ENCODE measurements around the gene NCAPD2. TPM values are rescaled to one million over a fixed set of nuclear protein-coding genes. Genes with fewer than 3 reads are reported as not detected.

Gene NCAPD2
- total and polyA plus RNA-seq, 2 of the 4 experiments (the other 2 are of a cell fraction) = 35.6 to 57.9 TPM

DNA sequence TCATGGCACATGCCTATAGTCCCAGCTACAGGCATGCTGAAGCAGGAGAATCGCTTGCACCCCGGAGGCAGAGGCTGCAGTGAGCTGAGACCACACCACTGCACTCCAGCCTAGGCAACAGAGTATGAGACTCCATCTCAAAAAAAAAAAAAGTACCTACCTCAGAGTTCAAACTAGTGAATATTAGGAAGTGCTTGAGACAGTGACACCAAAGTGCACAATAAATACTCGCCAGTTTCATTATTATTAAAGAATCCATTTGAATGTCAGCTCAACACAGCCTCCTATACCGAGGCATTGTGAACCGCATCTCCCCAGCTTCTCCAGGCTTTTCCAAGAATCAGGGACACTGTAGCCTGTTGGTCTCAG is 45.4 kb downstream of the NCAPD2 start:
- H2BK15ac ChIP-seq (ENCODE audit: low read depth, low read length) = no peak overlapping the region
- H3K56ac ChIP-seq (ENCODE audit: extremely low read depth, insufficient read depth, low read length) = no peak overlapping the region
- POLR2A ChIA-PET (ENCODE audit: unreplicated experiment) = interaction anchor here (1.0 to 1.3 kb wide), 2 partner anchors 9 to 15 kb away, joined by 4 read pairs; no protein-coding TSS in a partner anchor
- peaks cover 0 to 67% of the 10 kb centered on the region in 2 experiments; a peak in 3 of 4 replicates for H3K79me1 ChIP-seq (ENCODE audit: low read depth in 1 of 2, low read length in 2 of 2)
- dilution Hi-C loops (cut with HindIII; ENCODE audit: low sequenced_read_pairs, unreplicated experiment) = no loop called here
- no peaks in the 10 kb centered on the region for H3K9me3 ChIP-seq (ENCODE audit: control insufficient read depth, insufficient read depth, low read length)
- no peak overlapping the region for H3K27ac ChIP-seq (ENCODE audit: insufficient read depth, low read length)
- peaks cover 61% of the 10 kb centered on the region for H3K36me3 ChIP-seq (ENCODE audit: control insufficient read depth, insufficient read depth, low read length)
- ATAC-seq (ENCODE audit: low read depth) = no peak
- H3K14ac ChIP-seq (replicated peaks; ENCODE audit: low read depth, low read length) = no peak overlapping the region
- H3K4ac ChIP-seq (ENCODE audit: low read depth, low read length) = 0 out of 2 replicates have a peak overlapping the region, but pooled peaks have one; percentile 13
- H4K8ac ChIP-seq (ENCODE audit: low read depth in 2 of 2, low read length in 2 of 2) = no peak overlapping the region
- H3K4me1 ChIP-seq (ENCODE audit: control insufficient read depth, insufficient read depth, low read length) = peaks cover 11% of the 10 kb centered on the region; the same call in 1 of the 2 replicates
- no TSS peak for BruUV-seq (replicated peaks)
- in situ Hi-C loops (cut with MboI; ENCODE audit: low sequenced_read_pairs) = no loop called here
- DNase-seq = peak; percentile 38
- CTCF ChIA-PET = interaction anchor here (0.6 to 1.6 kb wide), 3 partner anchors 15 to 29 kb away, joined by 3 to 6 read pairs (median 5); partner anchors contain the start of gene NOP2
- no peak overlapping the region for H4K5ac ChIP-seq (ENCODE audit: low read depth, low read length)
- peaks cover 75% of the 10 kb centered on the region for H4K20me1 ChIP-seq (ENCODE audit: insufficient read depth, low read length)
- intact Hi-C loops (cut with micrococcal nuclease) = no loop called here
- peak overlapping the region; percentile 83 for H2AK9ac ChIP-seq (replicated peaks; ENCODE audit: low read depth, low read length, poor library complexity)
- H3K9ac ChIP-seq (ENCODE audit: low read depth, low read length) = no peak overlapping the region
- no peak overlapping the region for H2BK20ac ChIP-seq (ENCODE audit: low read depth, low read length)
- H3K23ac ChIP-seq (ENCODE audit: low read depth, low read length) = peak overlapping the region; percentile 79; the same call in 1 of the 2 replicates
- no peaks in the 10 kb centered on the region for H3K9me1 ChIP-seq (ENCODE audit: insufficient read depth, low read length)
- H3K4me2 ChIP-seq (ENCODE audit: low read depth, low read length) = no peak overlapping the region
- no peak overlapping the region for H2BK5ac ChIP-seq (ENCODE audit: low read depth, low read length, poor library complexity, severe bottlenecking)
- peak overlapping the region; percentile 68; the same call in 1 of the 2 replicates for H2AK5ac ChIP-seq (ENCODE audit: low read depth, low read length)
- H2AFZ ChIP-seq (replicated peaks; ENCODE audit: low read length, poor library complexity) = peak overlapping the region; percentile 3
- no peaks in the 10 kb centered on the region for H3K27me3 ChIP-seq (ENCODE audit: control insufficient read depth, insufficient read depth, low read length)
- WGBS, 2 experiments (ENCODE audit: extremely low coverage in 2 of 2, insufficient read length in 1 of 2) = 80% methylated on average over 1 of the region's 5 CpGs; no CpG with 5 or more reads in 1 of the 2 experiments
- no peak overlapping the region for H3K4me3 ChIP-seq (ENCODE audit: insufficient read depth, low read depth, low read length)
- no peak overlapping the region for H3K18ac ChIP-seq (ENCODE audit: low read depth, low read length)
- H2BK120ac ChIP-seq (ENCODE audit: low read depth, low read length) = no peak overlapping the region
- no peak overlapping the region for H4K91ac ChIP-seq (ENCODE audit: insufficient read depth, low read depth, low read length)
- TF ChIP-seq MAFK (IDR thresholded peaks at IDR 0.05; ENCODE audit: low read depth, low read length) = no peak
- no peak for TF ChIP-seq CTCF (conservative IDR thresholded peaks at IDR 0.05; ENCODE audit: low read depth, low read length)
- no peak for TF ChIP-seq NFE2L2 (IDR thresholded peaks at IDR 0.05; ENCODE audit: low read depth, low read length)
- peak; percentile 14 for TF ChIP-seq POLR2A (IDR thresholded peaks at IDR 0.05; ENCODE audit: low read depth, low read length)
